Measurements from ENCODE around the gene HIF3A.

DNA sequence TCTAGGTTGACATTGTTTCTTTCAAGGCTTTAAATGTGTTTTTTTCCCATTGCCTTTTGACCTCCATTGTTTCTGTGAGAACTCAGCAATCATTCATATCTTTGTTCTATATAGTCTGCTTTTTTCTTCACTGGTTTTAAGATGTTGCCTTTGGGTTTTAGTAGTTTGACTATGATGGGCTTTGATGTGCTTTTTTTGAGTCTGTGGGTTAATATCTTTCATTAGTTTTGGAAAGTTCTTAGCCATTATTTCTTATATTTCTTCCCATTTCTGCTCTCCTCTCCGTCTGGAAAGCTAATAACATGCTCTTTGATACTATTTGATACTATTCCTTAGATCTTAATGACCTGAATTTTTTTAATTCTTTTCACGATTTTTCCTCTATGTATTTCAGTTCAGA lies 83.8 kb downstream of the HIF3A start:
- TF ChIP-seq POLR2A (IDR thresholded peaks at IDR 0.05), result no peak
- TF ChIP-seq CTCF (IDR thresholded peaks at IDR 0.05), result no peak
